Measurements from ENCODE around the gene SPTBN4.
"Not testable (repeated sequence)": the region's sequence is repeated elsewhere in the genome, so short reads cannot be mapped to it uniquely, and the experiment has no call there.

SPTBN4 gene

DNA sequence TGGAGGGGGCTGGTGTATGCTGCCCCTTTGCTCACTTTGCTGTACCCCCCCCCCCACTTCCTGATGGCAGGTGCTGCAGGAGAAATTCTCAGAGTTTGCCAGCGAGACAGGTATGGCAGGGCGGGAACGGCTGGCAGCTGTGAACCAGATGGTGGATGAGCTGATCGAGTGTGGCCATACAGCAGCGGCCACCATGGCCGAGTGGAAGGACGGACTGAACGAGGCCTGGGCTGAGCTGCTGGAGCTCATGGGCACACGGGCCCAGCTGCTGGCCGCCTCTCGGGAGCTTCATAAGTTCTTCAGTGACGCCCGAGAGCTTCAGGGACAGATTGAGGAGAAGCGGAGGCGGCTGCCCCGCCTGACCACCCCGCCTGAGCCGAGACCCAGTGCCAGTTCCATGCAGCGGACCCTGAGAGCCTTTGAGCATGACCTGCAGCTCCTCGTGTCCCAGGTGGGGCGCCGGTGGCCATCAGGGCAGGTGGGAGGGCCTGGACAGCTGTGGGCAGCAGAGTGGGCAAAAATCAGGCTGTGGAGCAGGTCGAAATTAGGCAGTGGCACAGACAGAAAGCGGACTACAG, 90.2 kb downstream of the SPTBN4 start:
- no peak overlapping the region for H3K4me3 ChIP-seq (ENCODE audit: low read depth, low read length)
- TF ChIP-seq, protein P1, sequence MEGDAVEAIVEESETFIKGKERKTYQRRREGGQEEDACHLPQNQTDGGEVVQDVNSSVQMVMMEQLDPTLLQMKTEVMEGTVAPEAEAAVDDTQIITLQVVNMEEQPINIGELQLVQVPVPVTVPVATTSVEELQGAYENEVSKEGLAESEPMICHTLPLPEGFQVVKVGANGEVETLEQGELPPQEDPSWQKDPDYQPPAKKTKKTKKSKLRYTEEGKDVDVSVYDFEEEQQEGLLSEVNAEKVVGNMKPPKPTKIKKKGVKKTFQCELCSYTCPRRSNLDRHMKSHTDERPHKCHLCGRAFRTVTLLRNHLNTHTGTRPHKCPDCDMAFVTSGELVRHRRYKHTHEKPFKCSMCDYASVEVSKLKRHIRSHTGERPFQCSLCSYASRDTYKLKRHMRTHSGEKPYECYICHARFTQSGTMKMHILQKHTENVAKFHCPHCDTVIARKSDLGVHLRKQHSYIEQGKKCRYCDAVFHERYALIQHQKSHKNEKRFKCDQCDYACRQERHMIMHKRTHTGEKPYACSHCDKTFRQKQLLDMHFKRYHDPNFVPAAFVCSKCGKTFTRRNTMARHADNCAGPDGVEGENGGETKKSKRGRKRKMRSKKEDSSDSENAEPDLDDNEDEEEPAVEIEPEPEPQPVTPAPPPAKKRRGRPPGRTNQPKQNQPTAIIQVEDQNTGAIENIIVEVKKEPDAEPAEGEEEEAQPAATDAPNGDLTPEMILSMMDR (IDR thresholded peaks at IDR 0.05; ENCODE audit: low read depth, low read length, missing control alignments), result no peak
- no peak for DNase-seq (ENCODE audit: low read depth)
- in situ Hi-C loops (cut with HindIII; ENCODE audit: low sequenced_read_pairs), result loop anchor here (10.0 kb wide), 2 partner anchors 58 to 112 kb away; partner anchors contain the start of gene SERTAD3

DNA sequence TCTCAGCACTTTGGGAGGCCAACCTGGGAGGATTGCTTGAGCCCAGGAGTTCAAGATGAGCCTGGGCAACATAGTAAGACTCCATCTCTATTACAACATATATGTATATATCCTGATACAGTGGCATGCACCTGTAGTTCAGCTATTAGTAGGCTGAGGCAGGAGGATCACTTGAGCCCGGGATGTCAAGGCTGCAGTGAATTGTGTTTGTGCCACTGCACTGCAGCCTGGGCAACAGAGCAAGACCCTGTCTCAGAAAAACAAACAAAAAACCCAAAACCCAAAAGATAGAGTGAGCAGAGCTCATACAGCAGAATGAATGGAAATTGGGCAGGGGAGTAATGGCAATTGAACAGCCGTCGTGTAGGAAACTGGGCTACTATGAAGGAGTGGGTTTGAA, 92.6 kb downstream of the SPTBN4 start:
- no peak overlapping the region for H3K4me3 ChIP-seq (ENCODE audit: low read depth, low read length)
- in situ Hi-C loops (cut with HindIII; ENCODE audit: low sequenced_read_pairs), result loop anchor here (10.0 kb wide), 2 partner anchors 55 to 115 kb away; partner anchors contain the start of gene SERTAD3
- no peak for DNase-seq (ENCODE audit: low read depth)
- TF ChIP-seq, protein P1 (IDR thresholded peaks at IDR 0.05; ENCODE audit: low read depth, low read length, missing control alignments), result no peak

DNA sequence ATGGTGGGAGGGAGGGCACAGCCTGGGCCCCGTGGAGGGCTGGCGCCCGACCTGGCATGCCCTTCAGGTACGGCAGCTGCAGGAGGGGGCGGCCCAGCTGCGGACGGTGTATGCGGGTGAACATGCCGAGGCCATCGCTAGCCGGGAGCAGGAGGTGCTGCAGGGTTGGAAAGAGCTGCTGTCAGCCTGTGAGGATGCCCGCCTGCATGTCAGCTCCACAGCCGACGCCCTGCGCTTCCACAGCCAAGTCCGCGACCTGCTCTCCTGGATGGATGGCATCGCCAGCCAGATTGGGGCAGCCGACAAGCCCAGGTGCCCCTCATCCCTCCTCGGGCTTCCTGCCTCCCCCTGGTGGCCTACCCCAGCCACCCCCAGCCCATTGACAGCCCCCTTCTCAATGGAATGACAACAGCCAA, 93.3 kb downstream of the SPTBN4 start:
- in situ Hi-C loops (cut with HindIII; ENCODE audit: low sequenced_read_pairs), result no loop called here
- DNase-seq (ENCODE audit: low read depth), result no peak
- no peak overlapping the region for H3K4me3 ChIP-seq (ENCODE audit: low read depth, low read length)
- TF ChIP-seq, protein P1 (IDR thresholded peaks at IDR 0.05; ENCODE audit: low read depth, low read length, missing control alignments), result no peak

DNA sequence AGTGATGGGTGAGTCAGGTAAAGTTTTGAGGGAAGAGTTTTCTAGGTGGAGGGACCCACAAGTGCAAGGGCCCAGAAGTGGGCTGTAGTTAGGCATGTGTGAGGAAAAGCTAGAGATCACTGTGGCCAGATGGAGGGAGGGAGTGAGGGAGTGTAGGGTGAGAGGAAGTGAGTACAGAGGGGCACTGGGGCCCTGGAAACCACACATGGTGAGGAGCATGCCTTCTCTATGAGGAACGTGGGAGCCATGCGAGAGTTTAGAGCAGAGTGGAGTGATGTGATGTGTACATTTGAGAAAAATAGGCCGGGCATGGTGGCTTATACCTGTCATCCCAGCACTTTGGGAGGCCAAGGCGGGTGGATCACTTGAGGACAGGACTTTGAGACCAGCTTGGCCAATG, 95.1 kb downstream of the SPTBN4 start:
- DNase-seq (ENCODE audit: low read depth), result no peak
- TF ChIP-seq, protein P1 (IDR thresholded peaks at IDR 0.05; ENCODE audit: low read depth, low read length, missing control alignments), result no peak
- in situ Hi-C loops (cut with HindIII; ENCODE audit: low sequenced_read_pairs), result no loop called here
- H3K4me3 ChIP-seq (ENCODE audit: low read depth, low read length), result no peak overlapping the region

DNA sequence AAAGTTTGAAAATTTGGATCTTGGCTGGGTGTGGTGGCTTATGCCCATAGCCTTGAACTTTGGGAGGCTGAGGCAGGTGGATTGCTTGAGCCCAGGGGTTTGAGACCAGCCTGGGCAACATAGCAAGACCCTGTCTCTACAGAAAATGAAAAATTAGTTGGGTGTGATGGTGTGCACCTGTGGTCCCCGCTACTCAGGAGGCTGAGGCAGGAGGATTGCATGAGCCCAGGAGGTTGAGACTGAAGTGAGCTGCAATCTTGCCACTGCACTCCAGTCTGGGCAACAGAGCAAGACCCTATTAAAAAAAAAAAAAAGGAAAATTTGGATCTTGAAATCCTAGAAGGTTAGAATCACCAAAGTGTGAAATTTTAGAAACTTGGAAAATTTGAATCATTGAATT, 97.7 kb downstream of the SPTBN4 start:
- DNase-seq (ENCODE audit: low read depth); in situ Hi-C loops (cut with HindIII; ENCODE audit: low sequenced_read_pairs); H3K4me3 ChIP-seq (ENCODE audit: low read depth, low read length): not testable (repeated sequence)

DNA sequence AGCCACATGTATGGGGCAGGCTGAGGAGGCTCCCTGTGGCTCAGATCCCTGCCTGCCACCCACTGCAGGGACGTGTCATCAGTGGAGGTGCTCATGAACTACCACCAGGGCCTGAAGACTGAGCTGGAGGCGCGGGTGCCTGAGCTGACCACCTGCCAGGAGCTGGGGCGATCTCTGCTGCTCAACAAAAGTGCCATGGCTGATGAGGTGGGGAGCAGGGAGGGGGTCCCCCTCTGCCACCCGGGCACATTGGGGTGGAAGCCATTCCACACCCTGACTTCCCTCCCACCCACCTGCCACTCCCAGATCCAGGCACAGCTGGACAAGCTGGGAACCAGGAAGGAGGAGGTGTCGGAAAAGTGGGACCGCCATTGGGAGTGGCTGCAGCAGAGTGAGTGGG, 98.6 kb downstream of the SPTBN4 start:
- in situ Hi-C loops (cut with HindIII; ENCODE audit: low sequenced_read_pairs), result no loop called here
- TF ChIP-seq, protein P1 (IDR thresholded peaks at IDR 0.05; ENCODE audit: low read depth, low read length, missing control alignments), result no peak
- no peak for DNase-seq (ENCODE audit: low read depth)
- no peak overlapping the region for H3K4me3 ChIP-seq (ENCODE audit: low read depth, low read length)

DNA sequence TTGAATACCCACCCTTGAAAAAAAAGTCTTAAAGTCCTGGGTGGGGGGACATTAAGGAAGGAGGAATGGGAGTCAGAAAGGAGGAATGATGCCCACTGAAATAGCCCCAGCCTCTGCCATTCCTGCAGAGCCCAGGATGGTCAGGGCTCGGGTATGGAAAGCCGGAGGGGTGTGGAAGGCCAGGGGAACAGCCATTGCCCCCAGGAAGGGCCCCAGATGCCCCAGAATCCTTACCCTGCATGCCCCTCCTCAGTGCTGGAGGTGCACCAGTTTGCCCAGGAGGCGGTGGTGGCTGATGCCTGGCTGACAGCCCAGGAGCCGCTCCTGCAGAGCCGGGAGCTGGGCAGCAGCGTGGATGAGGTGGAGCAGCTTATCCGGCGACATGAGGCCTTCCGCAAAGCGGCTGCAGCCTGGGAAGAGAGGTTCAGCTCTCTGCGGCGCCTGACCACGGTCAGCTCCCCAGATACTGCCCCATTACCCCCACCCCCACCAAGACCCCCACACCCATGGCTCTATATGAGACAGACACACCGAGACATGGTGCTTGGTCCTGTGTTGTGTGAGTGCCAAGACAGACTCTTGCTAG, 99.2 kb downstream of the SPTBN4 start:
- in situ Hi-C loops (cut with HindIII; ENCODE audit: low sequenced_read_pairs), result no loop called here
- DNase-seq (ENCODE audit: low read depth), result no peak
- no peak overlapping the region for H3K4me3 ChIP-seq (ENCODE audit: low read depth, low read length)
- TF ChIP-seq, protein P1 (IDR thresholded peaks at IDR 0.05; ENCODE audit: low read depth, low read length, missing control alignments), result no peak

Data from astrocyte of the cerebellum (primary cell).